GM03348 (cell line): Measurements from ENCODE around the gene MGST3.
"Not testable (repeated sequence)": the region's sequence is repeated elsewhere in the genome, so short reads cannot be mapped to it uniquely, and the experiment has no call there.

Experiments used
- DNase-seq: peaks from one replicate; pipeline ENCODE4 v3.0.0; 2012; ENCODE audit warnings: low spot score

Gene MGST3

GRCh38 chr1:165697881-165698760, 67.1 kb downstream of the MGST3 start, which contains the start of gene ALDH9A1:
Gene ALDH9A1, minus strand, starts transcription at chr1:165698562. Its CDS starts 4 bp downstream, at chr1:165698558.
- peak; percentile 97 for DNase-seq

GRCh38 chr1:165698761-165699052, 67.7 kb downstream of the MGST3 start:
- DNase-seq = no peak

- DNase-seq = no peak
These were observed 68.5 kb downstream of the MGST3 start for GRCh38 chr1:165699577-165699976.

GRCh38 chr1:165701922-165702321, 70.9 kb downstream of the MGST3 start:
- DNase-seq = not testable (repeated sequence)

GRCh38 chr1:165703648-165704047, 72.6 kb downstream of the MGST3 start:
- DNase-seq = no peak
